Cardiac fibroblast (primary cell): ENCODE data around the gene MYT1.
A peak's percentile ranks its signal among the peaks of the same experiment; 100 is the strongest.

Experiments
- DNase-seq, 2 donors: peaks; one replicate each; pipeline versions ENCODE4 v3.0.0 to v3.0.0-alpha.2; 2010; ENCODE audit warnings: low read depth in 2 of 2
- H3K4me3 ChIP-seq, 2 donors: replicated peaks in 1 of 2; 1 replicate in 1 of 2; 2 replicates in 1 of 2; pipeline ENCODE4 v1.5.1; 2011; ENCODE audit warnings: low read depth in 2 of 2, low read length in 2 of 2, mild to moderate bottlenecking in 2 of 2, moderate library complexity in 1 of 2
- CTCF ChIP-seq: IDR thresholded peaks from one replicate; pipeline ENCODE4 v1.5.1; 2011; ENCODE audit warnings: low read depth, mild to moderate bottlenecking, low read length, inconsistent platforms

Gene MYT1

GRCh38 chr20:64222851-64223525 lies 58.7 kb downstream of the MYT1 start:
- DNase-seq = no peak
- H3K4me3 ChIP-seq = no peak overlapping the region
- no peak for TF ChIP-seq CTCF

GRCh38 chr20:64223526-64224067 lies 59.3 kb downstream of the MYT1 start:
- peak; percentile 15 for TF ChIP-seq CTCF
- H3K4me3 ChIP-seq = no peak overlapping the region
- DNase-seq = peak; percentile 28

GRCh38 chr20:64224351-64225170 lies 60.3 kb downstream of the MYT1 start:
- peak; percentile 73 to 93 for DNase-seq
- H3K4me3 ChIP-seq = no peak overlapping the region
- peak; percentile 17 for TF ChIP-seq CTCF

- no peak for TF ChIP-seq CTCF
- DNase-seq = no peak
- no peak overlapping the region for H3K4me3 ChIP-seq
Measured at GRCh38 chr20:64225171-64225595, 60.9 kb downstream of the MYT1 start.

GRCh38 chr20:64225828-64226598 lies 61.8 kb downstream of the MYT1 start:
- H3K4me3 ChIP-seq = no peak overlapping the region
- no peak for DNase-seq
- no peak for TF ChIP-seq CTCF
